ENCODE data around the gene CNTN4.
"Not testable (repeated sequence)": the region's sequence is repeated elsewhere in the genome, so short reads cannot be mapped to it uniquely, and the experiment has no call there.

CNTN4 gene

DNA sequence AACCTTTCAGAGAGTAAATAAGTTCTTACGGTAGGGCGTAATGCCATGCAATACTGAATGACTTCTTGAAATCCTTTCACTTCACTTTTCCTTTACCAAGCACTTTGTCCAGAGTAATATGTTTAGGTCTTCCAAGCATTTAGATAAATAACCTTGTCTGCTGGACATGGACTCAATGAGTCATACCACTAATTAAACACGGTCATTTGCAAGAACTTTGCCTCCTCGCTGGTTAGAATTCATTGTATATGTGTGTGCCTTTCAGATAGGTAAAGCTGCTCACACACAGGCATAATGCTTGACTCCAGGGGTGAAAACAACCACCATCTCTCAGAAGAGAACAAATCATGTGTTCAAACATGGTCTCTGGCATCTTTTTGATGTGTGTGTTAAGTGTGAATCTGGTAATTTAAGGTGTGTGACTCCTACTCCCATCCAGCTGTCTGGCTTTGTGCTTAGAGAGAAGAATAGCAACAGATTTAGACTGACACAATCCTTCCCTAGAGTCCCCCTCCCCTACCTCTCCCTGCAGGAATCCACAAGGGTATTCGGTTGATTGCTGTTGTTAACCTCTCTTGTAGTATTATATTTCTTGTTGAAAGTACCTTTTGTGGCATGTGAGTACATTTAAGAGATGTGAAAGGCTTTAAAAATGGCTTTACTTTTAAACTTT, 419.0 kb downstream of the CNTN4 start:
- no peak for DNase-seq (ENCODE audit: low read depth)

DNA sequence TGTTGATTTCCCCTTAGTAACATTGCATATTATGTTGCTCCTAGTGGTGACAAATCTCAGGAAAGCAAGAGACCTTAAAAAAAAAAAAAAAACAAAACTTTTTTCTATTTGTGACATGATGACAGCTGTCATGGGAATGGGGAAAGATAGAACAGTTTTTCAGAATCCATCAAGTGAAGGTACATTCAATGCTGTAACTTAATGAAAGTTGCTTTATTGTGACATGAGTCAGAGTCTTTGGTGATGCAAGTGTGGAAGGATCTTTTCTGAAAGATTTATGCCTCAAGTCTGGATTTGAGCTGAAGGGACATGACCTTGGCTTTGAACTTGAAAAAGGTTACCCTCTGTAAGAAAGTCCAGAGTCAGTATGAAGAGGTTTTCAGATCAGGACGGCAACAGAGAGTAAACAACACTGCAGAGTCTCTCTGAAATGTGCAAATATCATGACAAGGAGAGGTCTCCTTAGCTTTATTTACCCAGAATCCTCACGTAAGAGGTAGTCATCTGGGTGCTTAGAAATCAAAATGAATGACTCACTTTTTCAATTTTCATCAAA, 424.7 kb downstream of the CNTN4 start:
- no peak for DNase-seq (ENCODE audit: low read depth)

DNA sequence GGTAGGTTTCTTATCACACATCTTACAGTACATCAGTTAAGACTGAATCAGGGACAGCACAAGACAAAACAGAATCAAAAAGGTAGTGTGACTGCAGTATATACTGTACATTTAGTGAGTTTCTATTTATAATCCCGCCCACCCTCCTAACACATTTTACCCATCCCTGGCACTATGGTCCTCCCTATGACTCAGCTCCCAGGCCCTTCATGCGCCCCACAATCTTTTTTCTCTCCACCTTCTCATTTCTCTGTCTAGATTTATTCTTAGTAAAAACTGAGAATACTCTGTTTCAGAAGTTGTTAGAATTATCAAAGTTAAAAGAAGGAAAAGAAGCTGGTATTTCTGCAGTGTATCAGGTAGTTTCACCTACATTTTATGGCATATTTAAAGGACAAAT, 427.3 kb downstream of the CNTN4 start:
- DNase-seq (ENCODE audit: low read depth), result no peak

DNA sequence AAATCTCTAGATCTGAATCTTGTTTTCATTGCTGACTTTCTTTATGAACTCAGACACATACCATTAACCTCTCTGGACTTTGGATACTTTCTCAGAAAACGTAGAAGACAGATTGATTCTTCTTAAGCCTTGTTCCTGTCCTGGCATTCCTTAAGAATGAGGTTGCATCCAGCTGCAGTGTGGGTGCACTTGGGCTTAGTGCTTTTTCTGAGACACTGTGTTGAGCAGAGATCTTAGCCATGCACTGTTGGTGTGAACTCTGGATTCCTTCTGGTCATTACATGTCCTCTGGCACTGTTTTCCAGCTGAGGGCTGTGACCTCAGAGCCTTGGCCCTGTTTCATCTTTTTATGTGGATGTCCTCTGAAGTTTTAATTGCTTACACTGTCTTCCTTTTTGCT, 428.3 kb downstream of the CNTN4 start:
- no peak for DNase-seq (ENCODE audit: low read depth)

DNA sequence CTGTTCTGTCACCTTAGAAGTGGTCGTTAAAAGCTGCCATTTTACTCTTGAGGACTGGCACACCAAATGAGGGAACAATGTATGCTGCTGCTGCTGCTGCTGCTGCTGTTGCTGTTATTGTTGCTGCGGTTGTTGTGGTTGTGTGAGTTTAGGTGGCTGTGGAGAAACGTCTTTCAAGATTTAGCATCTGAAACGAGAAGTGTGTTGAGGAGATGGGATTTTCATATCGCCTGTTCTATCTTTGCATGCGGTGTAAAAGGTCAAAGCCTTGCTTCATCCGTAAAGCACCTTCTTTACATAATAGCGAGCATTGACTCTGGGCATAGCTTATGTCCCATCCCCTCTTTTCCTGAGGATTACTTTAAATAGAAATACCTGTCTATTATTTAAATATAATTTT, 428.7 kb downstream of the CNTN4 start:
- DNase-seq (ENCODE audit: low read depth), result not testable (repeated sequence)

DNA sequence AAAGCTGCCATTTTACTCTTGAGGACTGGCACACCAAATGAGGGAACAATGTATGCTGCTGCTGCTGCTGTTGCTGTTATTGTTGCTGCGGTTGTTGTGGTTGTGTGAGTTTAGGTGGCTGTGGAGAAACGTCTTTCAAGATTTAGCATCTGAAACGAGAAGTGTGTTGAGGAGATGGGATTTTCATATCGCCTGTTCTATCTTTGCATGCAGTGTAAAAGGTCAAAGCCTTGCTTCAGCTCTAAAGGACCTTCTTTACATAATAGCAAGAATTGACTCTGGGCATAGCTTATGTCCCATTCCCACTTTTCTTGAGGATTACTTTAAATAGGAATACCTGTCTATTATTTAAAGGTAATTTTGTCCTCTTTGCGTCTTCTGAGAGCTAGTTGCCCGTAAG, 436.1 kb downstream of the CNTN4 start:
- DNase-seq (ENCODE audit: low read depth), result not testable (repeated sequence)

DNA sequence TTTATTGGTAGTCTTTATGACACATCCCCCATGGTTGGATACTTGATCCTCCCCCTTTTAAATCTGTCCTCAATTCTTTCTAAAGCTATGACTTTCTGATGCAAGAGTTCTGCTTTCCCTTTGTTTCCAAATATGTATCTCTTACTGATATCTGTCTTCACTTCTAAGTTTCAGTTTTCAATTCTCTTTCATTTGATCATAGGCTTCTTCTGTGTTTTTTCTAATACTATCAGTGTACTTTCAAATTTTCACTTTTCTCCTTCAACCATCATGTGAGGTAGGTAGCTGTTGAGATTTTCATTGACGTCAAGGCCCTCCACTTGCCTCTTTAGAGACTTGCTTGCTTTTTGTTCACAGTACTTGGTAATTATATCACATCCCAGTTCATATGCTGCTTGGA, 436.5 kb downstream of the CNTN4 start:
- DNase-seq (ENCODE audit: low read depth), result no peak

DNA sequence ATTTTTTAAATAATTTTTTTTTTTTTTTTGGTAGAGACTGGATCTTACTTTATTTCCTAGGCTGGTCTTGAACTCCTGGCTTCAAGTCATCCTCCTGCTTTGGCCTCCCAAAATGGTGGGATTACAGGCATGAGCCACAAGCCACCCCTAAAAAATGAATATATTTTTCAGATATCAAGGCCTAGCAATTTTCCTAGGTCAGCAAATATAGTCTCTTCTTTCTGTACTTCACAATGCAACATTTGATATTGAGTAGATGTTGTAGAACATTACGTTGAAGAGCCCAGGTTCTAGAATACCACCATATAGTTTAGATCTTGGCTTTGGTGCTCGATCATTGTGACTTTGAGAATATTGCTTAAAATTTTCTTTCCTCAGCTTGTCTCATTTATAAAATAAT, 437.9 kb downstream of the CNTN4 start:
- no peak for DNase-seq (ENCODE audit: low read depth)

DNA sequence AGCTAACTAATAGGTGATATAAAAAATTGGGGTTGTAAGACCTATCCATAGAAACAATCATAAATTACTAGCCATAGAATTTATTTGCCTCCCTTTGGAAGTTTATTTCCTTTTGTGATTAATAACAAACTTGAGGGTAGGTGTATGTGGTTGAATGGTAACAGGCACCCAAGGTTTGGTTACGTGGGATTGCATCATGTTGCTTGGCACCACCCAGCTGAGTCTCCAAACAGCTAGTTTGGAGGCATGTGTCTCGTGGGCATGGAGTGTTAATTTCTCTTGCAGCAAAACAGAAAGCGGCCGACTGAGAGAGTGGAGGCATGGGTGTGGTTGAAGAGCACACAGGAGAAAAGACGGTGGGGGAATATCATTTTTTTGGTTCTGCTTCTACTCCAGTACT, 441.4 kb downstream of the CNTN4 start:
- no peak for DNase-seq (ENCODE audit: low read depth)

DNA sequence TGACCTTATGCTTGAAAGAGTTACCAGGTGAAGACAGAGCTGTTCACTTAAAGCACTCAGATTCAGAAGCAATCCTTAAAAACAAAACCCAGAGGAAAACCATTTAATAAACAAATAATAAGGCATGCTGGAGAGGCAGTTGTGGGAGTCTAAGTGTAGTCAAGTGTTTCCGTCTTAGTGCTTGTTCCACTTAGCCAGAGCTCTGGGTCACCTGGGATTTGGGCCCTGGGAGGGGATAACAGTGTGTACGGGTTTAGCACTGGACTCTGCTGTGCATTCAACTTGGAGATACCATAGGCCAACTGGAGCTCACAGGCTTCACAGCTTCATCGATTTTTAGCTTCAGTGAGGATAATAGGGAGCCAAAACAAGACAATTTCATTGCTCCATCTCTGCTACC, 444.6 kb downstream of the CNTN4 start:
- no peak for DNase-seq (ENCODE audit: low read depth)

DNA sequence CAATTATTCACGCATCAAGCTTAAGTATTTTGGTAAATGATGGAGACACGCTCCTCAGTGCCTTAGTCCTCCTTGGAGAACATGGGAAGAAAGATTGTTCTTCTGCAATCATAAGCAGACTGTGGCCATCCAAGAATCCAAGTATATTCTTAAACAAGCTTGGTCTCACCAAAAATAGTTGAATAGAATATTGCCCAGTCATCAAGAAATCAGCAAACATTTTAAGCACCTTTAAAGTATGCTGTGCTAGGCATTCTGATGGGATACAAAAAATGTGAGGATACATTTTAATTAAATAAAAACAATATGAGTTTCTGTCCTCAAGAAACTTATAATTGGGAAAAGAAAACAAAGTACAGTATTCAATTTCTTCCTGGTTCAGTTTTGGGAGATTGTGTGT, 445.5 kb downstream of the CNTN4 start:
- no peak for DNase-seq (ENCODE audit: low read depth)

DNA sequence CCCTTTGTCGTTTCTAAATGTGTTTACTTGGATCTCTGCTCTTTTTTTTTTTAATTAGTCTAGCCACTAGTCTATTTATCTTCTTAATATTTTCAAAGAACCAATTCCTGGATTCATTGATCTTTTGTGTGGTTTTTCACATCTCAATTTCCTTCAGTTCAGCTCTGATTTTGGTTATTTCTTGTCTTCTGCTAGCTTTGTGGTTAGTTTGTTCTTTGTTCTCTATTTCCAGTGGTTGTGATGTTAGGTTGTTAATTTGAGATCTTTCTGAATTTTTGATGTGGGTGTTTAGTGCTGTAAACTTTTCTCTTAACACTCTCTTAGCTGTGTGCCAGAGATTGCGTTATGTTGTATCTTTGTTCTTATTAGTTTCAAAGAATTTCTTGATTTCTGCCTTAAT, 446.1 kb downstream of the CNTN4 start:
- no peak for DNase-seq (ENCODE audit: low read depth)

DNA sequence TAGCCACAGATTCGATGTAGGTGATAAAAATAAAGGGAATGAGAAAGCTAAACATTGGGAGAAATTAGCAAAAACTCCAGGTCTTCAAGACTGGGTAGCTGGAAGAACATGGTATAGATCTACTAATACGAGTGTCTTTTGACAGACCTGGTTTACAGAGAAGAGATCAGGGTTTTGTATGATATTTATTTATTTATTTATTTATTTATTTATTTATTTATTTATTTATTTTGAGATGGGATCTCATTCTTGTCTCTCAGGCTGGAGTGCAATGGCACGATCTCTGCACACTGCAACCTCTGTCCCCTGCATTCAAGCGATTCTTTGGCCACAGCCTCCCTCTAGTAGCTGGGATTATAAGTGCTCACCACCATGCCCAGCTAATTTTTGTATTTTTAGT, 448.4 kb downstream of the CNTN4 start:
- DNase-seq (ENCODE audit: low read depth), result no peak

DNA sequence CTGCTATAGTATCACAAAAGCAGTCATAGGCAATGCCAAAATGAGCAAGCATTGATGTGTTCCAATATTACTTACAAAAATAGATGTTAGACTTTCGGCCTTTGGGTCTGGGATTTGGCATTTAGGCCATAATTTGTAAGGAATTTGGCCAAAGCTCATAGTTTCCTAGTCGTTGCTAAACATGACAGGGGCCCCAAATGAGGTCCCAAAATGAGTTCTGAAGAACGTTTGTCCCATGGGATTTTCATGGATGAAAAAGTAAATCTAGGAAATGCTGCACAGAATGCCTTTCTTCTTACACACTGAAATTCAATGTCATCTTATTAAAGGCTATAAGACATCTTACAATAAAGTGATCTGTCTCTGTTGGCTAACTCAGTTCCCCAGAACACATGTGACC, 456.0 kb downstream of the CNTN4 start:
- no peak for DNase-seq (ENCODE audit: low read depth)

DNA sequence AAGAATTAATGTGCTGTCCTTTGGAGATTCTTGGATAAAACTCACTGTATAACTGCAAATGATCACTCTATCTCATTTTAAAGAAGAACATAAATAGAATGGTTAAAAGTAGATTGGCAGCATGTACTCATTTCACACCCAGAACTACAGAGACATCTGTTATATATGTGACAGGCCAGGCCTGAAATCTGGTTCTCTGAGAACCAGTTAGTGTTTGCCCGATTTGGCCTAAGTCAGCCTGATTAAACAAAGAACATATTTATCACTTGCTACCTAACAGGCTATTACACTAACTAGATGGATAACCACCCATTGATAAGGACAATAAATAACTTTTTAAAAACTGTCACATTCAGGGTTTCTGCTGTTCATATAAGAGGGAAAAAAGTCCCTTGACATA, 460.1 kb downstream of the CNTN4 start:
- no peak for DNase-seq (ENCODE audit: low read depth)

DNA sequence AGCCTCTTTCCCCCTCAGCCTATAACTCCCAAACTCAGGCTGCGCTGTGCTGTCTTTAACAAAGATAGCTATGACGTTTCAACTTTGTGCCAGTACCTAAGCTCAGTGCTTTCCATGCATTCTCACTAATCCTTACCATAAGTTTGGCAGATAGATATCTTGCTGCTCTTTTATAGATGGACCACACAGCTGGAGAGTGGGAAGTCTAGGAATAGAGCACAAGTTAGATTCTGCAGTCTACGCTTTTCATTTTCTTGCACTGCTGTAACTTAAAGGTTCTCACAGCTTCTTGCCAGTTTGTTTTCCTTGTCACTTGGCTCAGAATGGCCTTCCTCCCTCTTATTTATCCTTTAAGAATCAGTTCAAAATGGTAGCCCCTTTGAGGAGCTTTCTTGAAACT, 468.8 kb downstream of the CNTN4 start:
- no peak for DNase-seq (ENCODE audit: low read depth)

DNA sequence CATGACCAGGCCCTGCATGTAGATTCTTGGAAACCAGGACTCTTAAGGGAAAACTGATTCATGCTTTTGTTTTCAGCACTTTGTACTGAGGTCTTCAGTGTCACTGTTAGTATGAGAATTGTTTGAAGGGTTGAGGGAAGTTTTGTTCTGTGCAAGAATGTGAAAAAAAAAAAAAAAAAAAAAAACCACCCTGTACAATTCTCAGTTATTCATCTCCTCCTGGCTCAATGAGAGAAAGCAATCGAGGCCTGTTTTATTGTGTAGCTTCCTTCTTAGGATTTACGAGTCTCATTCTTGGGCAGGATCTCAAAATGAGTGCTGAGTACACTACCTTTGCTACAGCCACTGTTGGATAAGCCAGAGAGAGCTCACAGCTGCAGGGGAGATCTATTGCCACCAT, 469.5 kb downstream of the CNTN4 start:
- no peak for DNase-seq (ENCODE audit: low read depth)

DNA sequence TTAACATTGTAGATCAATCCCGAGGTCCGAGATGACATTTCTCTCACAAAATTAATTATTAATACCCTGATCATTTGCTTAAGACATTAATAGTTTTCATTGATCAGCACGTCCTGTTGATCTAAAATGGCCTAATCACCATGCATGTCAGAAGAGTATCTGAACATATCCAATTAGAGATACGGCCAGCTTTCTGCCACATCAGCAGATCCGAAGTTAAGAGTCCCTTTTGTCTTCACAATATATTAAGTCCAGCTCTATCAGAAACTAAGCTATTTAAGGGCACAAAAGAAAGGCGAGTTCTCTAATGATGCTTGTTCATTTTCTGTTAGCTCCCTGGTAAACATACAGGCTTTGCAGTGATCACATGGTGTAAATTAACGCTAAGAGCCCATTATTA, 470.3 kb downstream of the CNTN4 start:
- DNase-seq (ENCODE audit: low read depth), result no peak

DNA sequence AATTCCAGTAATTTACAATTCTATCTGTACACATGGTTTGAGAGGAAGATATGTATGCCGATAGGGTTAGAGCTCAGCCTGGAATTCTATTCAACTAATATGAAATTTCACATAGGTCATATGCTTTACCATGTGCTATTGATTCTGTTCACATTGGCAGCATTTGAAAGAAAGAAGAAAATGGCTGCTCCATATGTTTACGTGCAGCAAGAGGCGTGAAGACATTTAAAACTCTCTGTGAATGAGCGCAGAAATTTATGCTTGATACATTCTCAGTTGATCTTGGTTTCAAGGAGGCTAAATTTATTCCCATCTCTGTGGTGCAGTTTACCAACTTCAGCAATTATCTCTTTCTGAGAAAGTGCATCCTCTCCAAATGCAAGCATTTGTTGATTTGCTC, 478.9 kb downstream of the CNTN4 start:
- DNase-seq (ENCODE audit: low read depth), result no peak

DNA sequence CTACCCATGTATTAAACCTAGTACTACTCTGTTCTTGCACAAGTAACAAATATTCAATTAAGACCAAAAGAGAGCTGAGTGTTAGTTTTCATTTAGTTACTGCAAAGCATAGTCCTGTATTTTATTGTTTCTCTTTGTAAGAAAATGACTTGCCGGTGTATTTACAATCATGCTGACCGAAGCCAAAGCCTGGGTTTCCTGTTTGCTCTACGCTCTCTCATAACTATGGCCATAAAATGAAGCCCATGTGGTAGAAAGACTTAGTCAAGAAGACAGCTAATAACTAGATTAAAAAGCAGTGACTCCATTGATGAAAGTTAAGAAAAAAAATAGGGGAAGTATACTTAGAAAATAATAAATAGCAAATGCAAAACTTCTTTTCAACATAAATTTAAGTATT, 479.9 kb downstream of the CNTN4 start:
- DNase-seq (ENCODE audit: low read depth), result no peak

DNA sequence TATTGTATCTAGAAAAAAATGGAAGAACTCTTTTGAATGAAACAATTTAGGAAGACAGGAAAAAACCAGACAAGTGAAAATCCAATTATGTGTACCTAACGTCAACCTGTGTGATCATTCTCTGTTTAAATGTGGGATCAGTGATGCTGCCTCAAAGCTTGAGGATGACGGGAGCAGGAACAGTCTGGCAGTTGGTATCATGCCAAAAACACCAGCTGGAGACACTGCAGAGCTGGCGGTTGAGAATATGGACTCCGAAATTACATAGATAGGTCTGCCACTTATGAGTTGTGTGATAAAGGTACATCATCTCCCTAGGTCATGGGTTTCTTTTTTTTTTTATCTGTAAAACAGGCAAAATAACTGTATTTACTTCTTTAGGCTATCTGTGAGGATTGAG, 480.5 kb downstream of the CNTN4 start:
- DNase-seq (ENCODE audit: low read depth), result no peak

DNA sequence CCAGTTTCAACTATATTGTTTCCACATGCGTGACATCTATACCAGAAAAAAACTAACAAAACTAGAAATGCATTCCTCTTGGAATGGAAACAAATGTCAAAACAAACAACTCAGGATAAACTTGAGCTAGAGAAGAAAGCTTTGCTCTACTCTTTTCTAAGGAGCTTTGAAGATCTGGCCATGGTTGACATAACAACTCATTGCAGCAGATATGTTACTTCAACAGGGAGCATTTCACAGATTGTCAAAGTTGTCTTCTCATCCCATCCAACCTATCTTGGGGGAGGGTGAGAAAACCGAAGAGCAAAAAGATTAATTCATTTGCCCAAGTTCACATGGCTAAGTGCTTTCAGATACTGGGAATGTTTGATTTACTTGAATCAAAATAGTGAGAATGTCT, 484.4 kb downstream of the CNTN4 start:
- no peak for DNase-seq (ENCODE audit: low read depth)

DNA sequence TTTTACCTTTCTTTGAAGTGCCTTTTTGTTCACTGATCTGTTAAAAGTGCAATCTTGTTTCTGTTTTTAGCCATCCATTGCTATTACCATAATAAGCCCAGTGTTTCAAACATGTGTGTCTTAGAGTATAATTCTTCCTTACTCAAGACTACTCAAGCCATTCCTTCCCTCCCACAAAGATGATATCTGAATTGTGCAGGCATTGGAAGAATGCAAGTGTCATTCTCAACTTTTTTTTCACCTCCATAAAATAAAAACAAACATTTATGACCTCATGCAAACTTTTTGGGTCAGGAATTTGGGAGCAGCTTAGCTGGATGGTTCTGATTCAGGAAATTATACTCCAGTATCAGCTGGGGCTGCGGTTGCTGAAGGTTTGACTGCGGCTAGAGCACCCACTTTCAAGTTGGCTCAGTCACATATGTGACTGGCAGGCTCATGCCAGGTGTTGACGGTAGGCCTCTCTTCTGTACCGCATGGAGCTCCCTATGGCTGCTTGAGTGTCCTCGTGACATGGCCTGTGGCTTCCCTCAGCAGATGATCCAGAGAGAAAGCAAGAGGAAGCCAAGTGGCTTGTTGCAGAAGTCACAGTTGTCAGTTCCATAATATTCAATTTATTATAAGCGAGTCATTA, 490.8 kb downstream of the CNTN4 start:
- DNase-seq (ENCODE audit: low read depth), result no peak

DNA sequence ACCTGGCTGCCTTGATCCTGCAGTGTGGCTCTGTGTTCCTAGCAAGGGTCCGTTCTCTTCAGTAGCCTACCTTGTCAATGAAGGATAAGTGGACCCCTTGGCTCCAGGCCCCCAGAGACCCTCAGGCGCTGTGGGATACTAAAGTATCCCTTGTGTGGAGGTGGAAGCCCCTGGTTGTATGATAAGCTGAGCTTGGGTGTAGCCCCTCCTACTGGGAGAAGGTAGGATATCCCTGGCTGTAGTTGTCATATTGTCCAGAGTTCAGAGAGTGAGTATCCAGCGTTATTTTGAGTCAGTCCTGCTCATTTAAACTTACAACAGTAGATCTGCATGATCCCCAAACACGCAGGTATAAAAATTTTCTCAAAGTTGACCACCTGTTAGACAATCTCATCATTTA, 496.8 kb downstream of the CNTN4 start:
- no peak for DNase-seq (ENCODE audit: low read depth)

All from activated T-helper 1 cell treated with Interleukin-2 at 50 U/mL for 16 hours (primary cell).